Ovary (tissue), 1 donor: ENCODE measurements around the gene SCARF2.

Experiments
- EP300 ChIP-seq: sonication (generic); formaldehyde crosslinking; IDR thresholded peaks from one replicate; pipeline ENCODE4 v1.6.1; 2017; ENCODE audit warnings: antibody characterized with exemption
- POLR2A ChIP-seq: fragments of 450-650 bp; IDR thresholded peaks from one replicate; pipeline ENCODE4 v1.6.1; 2017; ENCODE audit warnings: antibody characterized with exemption, mild to moderate bottlenecking, moderate library complexity

- TF ChIP-seq POLR2A, result no peak
- no peak for TF ChIP-seq EP300
Measured at GRCh38 chr22:20429254-20430100, 8.1 kb downstream of the SCARF2 start.
